Non-pigmented ciliary epithelial cell (primary cell): ENCODE results near the gene UBE2Q2.
A peak's percentile ranks its signal among the peaks of the same experiment; 100 is the strongest.
"Not testable (repeated sequence)": the region's sequence is repeated elsewhere in the genome, so short reads cannot be mapped to it uniquely, and the experiment has no call there.

Experiments used
- DNase-seq: peaks from one replicate; pipeline ENCODE4 v3.0.0-alpha.2; 2010; ENCODE audit warnings: low read depth

The UBE2Q2 gene

DNA sequence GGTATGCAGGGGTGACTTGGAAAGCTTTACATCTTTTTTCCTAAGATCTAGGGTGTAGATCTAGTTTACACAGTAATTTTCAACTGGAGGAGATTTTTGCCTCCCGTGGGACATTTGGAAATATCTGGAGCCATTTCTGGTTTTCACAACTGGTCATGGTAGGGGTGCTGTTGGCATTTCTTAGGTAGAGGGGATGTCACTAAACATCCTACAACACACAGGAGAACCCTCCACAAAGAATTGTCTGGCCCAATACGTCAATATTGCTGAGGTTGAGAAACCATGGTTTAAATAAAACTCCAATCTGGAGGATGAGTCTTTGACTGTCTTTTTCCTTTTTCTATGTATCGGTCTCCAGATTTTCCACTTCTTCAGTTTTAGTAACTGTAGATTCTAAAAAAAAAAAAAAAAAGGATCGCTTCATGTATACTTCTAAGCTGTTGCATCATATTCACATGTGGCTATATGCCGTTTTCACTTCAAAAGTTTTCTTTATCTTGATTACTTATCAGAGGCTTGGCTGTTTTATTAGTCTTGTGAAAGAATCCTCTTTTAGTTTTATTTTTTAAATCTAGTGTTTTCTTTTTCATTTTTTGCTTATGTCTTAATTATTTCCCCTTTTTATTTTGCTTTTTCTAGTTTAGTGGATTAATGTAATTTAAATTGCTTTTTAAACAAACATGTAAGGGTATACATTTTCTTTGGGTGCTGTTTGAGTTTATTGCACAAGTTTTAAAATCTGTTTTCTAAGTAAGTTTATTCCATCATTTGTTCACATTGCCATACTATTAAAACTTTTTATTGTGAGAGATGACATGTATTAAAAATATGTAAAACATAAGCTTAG is 21.2 kb downstream of the UBE2Q2 start:
- DNase-seq, result no peak

DNA sequence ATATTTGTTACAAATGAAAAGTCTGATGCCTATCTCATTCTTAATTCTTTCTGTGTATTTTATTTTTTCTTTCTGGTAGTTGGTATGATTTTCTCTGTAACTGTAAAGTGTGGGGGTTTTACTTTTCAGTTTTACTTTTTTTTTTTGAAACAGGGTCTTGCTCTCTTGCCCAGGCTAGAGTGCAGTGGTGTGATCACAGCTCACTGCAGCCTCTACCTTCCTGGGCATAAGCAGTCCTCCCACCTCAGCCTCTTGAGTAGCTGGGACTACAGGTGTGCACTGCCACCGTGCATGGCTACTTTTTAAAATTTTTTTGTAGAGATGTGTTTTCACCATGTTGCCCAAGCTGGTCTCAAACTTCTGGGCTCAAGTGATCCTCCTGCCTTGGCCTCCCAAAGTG is 22.8 kb downstream of the UBE2Q2 start:
- not testable (repeated sequence) for DNase-seq

DNA sequence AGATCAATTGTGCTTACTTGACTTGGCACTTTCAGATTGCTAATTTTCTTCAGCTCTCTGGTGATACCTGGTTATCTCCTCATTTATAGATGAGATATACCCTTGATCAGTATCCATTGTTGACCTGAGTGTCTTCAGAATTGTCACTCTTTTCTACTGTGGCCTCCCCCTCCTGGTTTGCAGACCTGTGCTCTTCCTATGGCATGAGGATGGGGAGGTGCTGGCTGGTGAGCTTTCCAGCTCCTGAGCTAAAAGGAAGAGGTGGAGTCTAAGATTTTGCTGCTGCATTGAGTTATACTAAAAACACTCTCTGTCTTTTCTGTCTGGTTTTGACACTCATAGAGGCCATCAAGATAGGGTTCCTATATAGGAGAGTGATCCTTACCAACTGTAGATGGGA is 23.7 kb downstream of the UBE2Q2 start:
- DNase-seq, result no peak

DNA sequence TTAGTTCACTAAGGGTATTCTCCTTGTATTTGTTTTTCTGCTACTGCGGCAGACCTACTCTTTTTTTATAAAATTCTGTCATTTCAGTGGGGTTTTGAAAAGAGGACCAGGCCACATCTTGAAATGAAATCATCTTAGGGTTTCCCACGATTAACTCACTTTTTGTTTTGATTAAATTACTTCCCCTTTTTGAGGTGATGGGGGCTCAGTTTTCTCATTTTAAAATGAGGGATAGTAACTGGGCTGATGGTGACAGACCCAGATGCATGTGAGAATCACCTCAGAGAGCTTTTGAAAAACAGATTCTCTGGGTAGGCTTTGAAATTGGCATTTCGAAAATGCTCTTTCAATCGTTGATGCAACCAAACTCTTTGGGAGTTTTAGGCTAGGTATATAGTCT is 24.2 kb downstream of the UBE2Q2 start:
- no peak for DNase-seq

DNA sequence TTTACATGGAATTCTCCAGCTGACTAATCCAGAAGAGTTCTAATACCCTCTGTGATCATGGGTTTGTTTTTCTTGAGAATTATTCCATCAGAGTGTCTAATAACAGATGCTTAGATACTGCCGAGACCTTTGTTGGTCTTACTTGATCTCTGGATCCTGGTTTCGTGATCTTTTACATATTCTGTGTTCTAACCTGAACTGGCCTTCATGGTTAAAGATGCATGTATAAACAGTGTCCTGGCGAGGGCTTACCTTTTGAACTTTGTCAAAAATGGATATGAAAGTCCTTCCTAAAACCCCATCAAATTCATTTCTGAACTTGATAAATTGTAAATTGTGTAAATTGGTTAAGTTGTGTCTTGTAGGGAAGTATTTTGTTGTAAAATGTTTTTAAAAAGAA is 24.8 kb downstream of the UBE2Q2 start:
- no peak for DNase-seq

DNA sequence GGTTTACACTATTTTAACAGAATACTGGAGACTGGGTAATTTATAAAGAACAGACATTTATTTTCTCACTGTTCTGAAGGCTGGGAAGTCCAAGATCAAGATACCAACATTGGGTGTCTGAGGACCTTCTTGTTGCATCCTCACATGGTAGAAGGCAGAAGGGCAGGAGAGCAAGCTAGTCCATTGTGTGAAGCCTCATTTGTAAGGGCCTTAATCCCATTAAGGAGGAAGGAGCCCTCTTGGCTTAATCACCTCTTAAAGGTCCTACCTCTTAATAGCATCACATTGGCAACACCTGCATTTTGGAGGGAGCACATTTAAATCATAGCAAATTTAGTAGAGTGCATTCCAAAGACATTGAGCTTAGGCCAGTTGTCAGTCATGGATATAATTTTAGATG is 26.2 kb downstream of the UBE2Q2 start:
- DNase-seq, result no peak

DNA sequence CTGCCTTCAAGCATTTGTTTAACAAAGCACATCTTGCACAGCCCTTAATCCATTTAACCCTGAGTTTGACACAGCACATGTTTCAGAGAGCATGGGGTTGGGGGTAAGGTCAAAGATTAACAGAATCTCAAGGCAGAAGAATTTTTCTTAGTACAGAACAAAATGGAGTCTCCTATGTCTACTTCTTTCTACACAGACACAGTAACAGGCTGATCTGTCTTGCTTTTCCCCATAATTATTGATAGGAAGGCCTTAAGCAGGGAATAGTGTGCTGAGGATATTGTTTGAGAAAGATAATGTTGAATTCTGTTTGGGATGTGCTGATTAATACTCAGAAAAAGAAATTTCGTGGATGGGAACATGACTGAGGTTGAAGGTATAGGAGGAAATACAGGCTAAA is 28.3 kb downstream of the UBE2Q2 start:
- DNase-seq, result not testable (repeated sequence)

DNA sequence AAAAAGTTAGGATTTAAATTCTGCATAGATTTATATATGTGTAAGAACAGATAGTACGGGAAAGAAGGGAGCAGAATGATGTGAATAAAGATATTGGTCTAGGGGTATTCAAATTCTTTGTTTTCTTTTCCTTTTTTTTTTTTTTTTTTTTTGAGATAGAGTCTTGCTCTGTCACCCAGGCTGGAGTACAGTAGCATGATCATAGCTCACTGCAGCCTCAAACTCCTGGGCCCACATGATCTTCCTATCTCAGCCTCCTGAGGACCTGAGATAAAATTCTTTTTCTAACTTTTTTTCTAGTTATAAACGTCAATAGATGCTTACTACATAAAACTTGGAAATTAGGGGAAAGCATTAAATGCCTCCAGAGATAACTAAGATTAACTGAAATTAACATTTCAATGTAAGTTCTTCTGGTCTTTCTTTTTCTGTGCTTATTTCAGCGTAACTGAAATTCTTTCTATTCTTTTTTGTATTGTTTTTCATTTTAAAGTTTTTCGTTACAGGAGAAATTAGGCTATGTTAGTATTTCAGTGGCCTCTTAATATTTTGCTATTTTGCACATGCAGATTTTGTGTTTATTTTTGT is 29.2 kb downstream of the UBE2Q2 start:
- DNase-seq, result no peak

DNA sequence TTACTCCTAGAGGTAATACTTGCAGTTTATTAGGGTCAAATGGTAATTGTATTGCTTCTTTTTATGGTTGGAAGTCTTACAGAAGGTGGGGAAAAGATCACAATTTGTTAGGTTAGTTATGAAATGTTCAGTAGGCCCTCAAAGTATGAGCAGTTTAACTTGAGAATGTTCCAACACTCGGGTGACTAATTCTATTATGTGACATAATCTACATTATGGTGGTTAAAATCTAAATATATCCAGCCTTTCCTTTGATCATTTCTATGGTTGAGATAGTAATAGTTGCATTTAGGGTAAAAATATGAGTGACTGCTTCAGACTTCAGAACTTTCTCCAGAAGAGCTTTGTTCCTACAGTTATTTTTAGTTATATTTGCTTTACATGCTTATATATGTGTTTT is 40.8 kb downstream of the UBE2Q2 start:
- DNase-seq, result no peak

DNA sequence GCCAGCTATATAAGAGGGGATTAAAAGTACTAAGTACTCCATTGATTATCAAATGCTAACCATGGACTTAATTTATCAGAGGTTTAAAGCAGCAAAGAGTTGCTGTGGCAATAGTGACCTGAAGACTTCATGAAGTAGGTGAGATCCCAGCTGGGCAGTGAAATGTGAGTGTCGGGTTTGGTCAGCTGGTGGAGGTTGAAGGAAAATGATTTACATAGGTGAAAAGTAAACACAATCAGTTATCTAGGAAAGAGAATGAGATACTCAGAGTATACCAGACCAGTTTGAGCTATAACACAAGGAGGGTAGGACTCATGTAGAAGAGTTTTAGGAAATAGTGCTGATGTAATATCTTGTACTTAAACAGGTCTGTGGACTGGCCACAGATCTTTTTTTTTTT is 43.9 kb downstream of the UBE2Q2 start:
- DNase-seq, result no peak

DNA sequence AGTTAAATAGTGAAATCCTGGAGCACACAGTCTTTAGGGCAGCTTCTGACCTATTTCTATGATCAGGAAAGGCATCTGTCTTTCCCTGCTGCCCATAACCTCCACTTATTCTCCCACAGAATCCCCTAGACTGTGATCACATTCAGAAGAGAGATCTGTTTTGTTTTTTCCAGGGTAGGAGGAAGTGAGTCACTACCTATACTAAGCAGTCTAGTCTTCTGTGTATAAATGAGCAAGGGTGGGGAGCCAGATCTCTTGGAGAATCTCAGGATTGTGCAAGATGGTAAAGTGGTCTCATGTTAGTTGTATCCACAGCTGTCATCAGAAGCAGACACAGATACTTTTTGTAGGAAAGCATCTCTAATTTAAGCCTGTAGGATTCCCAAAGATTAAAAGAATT is 48.6 kb downstream of the UBE2Q2 start:
- peak; percentile 84 for DNase-seq

DNA sequence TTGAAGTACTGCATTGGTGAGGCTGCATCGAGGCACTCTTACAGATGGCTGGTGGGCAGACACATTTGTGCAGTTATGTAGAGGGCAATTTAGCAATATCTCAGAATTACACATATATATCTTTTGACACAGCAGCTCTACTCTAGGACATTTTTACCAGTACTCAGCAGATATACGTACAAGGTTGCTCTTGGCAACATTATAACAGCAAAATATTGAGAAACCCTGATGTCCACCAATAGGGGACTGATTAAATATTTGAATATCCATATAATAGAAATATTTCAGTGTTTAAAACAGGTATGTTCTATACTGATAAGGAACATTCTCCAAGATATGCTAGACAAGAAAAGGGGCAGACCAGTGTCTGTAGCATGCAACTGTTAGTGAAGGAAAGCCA is 52.5 kb downstream of the UBE2Q2 start:
- DNase-seq, result no peak

DNA sequence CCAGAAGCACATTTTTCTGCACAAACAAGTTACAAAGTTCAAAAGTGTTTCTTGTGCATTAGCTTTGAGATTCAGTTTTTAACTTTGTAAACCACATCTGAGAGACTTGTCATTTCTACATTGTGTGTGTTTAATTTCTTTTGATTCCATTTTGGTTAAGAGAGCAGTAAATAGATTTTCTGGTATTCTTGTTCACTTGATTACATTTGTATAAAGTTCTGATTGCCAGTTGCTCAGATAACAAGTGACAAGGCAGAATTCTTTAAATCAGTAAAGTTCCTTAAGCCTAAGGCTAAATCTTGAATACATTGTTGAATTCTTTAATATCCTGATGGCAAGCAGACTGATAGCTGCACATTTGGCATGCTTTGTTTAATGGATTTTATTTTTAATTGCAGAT is 57.3 kb downstream of the UBE2Q2 start:
- no peak for DNase-seq

DNA sequence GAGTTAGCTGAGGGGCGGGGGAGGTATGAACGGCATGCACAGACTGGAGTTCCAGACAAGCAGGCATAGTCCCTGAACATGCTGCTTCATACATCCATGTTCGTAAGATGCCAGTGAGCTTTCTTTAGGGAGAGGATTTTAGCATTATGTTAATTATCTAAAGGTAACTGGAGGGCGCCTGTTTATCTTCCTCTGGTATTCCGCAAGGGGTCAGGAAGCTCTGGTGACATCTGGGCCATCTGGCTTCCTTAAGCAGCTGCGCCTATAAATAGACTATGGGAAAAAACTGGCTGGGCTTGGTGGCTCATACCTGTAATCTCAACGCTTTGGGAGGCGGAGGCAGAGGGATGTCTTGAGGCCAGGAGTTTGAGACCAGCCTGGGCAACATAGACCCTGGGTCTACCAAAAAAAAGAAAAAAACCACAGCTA is 58.9 kb downstream of the UBE2Q2 start:
- DNase-seq, result no peak

DNA sequence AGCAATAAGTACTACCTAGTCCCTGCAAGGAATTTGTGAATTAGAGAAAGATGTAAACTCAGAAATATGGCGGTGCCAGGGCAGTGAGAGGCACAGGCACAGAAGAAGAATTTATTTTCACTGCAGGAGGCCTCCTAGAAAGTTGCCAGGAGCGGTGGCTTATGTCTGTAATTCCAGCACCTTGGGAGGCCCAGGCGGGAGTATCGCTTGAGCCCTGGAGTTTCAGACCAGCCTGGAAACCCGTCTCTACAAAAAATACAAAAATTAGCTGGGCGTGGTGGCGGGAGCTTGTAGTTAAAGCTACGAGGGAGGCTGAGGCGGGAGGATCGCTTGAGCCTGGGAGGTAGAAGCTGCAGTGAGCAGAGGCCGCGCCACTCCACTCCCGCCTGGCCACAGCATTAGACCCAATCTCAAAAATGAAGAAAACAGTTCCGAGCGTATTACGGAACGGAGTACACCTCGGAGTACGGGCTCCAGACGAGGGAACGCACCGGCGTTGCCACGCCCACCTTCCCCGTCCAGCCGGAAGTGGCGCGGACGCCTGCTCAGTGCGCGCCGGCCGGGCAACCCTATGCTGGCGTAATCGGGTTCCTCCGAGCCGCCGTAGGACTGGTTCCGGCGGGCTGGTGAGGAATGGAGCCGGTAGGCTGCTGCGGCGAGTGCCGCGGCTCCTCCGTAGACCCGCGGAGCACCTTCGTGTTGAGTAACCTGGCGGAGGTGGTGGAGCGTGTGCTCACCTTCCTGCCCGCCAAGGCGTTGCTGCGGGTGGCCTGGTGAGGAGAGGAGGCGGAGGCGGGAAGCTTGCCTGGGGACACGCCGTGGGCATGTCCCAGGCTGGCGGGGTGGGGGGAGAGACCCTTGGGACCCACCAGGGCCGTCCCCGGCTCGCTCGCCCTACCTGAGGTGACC is 60.3 kb downstream of the UBE2Q2 start, which contains the start of gene FBXO22:
TSS of gene FBXO22 (plus strand) at position 548 of the 909 bp plus-strand sequence. CDS start at position 634, 86 bp downstream.
- DNase-seq, result peak; percentile 57

DNA sequence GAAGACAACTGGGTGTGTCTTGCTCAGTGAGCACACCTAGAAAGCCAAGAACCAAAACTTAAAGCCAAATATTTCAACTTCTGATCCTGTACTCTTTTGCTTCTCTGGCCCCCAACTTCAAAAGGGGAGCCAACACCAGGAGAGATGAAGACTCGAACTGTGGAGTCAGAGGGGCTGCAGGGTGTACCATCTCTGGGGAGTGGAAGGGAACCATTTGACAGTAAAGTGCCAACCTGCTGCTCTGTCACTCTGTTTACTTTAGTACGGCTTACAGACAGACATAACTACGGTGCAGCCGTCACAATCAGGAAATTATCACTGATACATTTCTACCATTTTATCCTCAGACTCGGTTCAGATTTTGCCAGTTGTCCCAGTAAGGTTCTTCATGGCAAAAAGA is 62.0 kb downstream of the UBE2Q2 start:
- no peak for DNase-seq

DNA sequence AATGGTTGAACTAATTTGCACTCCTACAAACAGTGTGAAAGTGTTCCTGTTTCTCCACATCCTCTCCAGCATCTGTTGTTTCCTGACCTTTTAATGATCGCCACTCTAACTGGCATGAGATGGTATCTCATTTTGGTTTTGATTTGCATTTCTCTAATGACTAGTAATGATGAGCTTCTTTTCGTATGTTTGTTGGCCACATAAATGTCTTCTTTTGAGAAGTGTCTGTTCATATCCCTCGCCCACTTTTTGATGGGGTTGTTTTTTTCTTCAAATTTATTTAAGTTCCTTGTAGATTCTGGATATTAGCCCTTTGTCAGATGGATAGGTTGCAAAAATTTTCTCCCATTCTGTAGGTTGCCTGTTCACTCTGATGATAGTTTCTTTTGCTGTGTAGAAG is 67.1 kb downstream of the UBE2Q2 start:
- DNase-seq, result not testable (repeated sequence)

DNA sequence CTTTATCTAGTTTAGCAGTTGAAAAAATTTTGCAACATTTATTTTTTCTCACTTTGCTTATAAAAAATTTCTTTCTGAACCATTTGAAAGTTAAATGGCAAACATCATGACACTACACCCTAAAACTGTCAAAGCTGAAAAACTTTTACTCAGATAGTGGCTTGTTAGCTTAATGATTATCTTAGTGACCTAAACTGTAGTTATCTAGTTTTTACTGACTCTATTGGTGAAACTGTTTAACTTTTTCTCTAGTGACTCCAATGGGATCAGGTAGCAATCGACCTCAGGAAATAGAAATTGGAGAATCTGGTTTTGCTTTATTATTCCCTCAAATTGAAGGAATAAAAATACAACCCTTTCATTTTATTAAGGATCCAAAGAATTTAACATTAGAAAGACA is 73.7 kb downstream of the UBE2Q2 start:
- DNase-seq, result no peak

DNA sequence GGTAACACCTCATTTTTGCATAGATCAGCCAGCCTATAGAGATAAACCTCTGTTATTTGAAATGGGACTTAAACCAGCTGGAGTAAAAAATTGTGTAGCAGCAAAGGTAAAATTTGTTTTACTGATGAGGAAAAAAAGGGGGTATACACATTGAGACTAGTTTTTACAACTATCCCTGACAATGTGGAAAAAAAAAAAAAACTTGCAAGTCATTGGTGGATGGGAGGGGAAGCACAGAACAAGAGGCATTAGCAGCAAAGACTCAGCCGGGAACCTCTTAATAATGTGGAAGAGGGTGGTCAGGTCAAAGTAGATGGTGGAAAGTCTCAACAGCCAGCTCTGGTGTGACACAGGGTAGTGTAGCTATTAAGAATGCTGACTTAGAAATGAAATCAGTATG is 74.9 kb downstream of the UBE2Q2 start:
- DNase-seq, result no peak

DNA sequence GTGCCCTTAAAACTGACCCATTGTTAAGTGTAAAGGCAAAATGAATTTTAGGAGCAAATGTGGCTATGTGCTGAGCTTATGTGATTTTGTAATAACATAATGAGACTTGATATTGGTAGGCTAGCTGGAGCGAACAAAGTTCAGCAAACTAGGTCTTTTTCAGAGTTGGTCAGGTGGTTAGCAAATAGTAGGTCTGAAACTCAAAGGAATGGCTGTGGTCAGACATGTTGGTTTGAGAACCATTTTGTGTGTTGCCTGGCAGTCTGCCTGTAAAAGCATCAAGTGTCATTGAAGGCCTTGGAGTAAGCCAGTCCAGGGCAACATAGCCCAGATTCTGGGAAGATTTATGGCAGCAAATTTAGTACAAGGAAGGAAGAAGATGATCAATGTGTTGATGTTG is 76.8 kb downstream of the UBE2Q2 start:
- no peak for DNase-seq

DNA sequence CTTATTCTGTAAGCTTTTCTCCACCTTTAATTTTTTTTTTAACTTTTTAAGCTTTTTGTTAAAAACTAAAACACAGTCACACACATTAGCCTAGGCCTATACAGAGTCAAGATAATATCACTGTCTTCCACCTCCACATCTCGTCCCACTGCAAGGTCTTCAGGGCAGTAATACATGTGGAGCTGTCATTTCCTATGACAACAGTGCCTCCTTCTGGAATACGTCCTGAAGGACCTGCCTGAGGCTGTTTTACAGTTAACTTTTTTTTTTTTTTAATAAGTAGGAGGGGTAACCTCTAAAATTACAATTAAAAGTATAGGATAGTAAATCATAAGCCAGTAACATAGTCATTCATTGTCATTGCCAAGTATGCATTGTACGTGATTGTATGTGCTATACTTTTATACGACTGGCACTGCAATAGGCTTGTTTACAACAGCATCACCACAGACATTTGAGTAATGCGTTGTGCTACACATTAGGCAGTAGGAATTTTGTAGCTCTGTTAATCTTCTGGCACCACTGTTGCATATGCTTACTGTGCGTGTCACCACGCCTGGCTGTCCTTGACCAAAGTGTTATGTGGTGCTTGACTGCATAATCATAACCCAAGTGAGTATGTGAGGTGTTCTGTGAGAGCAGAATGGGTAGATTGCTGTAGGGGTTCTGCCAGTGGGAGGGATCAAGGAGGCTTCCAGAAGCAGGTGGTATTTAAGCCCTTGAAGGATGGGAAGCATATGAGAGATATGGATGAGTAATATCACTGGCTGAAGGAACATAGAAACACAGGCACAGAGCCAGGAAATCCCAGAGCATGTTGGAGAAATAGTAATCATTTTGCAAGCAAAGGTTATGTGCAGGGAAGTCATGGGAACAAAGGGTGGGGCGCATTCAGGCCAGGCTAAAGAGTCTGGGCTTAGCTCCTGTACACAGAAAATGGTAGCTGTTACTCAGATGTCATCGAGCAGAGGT is 78.8 kb downstream of the UBE2Q2 start:
- DNase-seq, result peak; percentile 60
